Activated CD8-positive, alpha-beta memory T cell treated with anti-CD3 and anti-CD28 coated beads, Interleukin-2, amount 50 U/mL, for 4 hours (primary cell): ENCODE measurements around the gene GSTA5.
"Not testable (repeated sequence)": the region's sequence is repeated elsewhere in the genome, so short reads cannot be mapped to it uniquely, and the experiment has no call there.

Source experiments
- DNase-seq: peaks from one replicate; pipeline ENCODE4 v3.0.0-alpha.2; 2020

GSTA5 gene

GRCh38 chr6:52840763-52841585 lies at the start of gene GSTA5:
Gene GSTA5, minus strand, starts transcription at chr6:52840813.
- no peak for DNase-seq

GRCh38 chr6:52890018-52890417 lies 49.4 kb upstream of the GSTA5 start:
- no peak for DNase-seq

GRCh38 chr6:52887910-52888524 lies 47.4 kb upstream of the GSTA5 start:
- DNase-seq, result no peak

DNA sequence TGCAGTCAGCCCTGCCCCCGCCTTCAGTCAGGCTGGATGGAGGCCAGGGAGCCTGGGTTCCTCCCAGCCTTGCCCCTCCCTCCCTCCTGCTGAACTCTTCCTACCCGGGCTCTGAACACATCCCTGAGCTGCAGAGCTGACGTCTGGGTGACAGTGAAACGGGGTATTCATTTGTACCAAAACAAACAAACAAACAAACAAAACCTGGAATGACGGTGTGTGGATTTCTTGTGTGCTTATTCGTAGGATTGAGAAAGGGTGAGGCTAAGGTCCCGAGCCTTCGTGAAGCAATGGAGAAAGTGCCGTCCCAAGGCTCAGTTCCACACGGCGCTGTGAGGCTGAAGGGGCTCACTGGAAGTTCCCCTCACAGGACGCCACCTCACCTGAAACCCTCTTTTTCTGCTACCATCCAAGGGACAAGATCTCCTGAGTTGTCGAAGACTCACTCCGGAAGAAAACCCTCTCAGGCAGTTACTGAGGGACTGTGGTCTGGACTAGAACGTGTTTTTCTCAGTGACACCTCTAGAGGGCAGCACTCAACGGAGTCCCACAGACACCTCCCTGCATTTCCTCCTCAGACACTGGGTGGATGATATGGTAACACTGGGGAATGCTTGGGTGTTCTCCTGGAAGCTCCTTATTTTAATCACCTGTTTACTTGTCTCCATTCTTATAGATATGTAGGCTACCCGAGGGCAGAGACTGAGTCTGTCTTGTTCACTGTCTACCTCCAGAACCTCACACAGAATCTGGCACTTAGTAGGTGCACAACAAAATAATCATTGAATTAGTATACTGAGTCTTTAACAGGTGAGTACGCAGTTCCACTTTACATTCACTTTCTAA lies 41.6 kb upstream of the GSTA5 start:
- DNase-seq, result peak; percentile 63

GRCh38 chr6:52881662-52881995 lies 41.0 kb upstream of the GSTA5 start:
- no peak for DNase-seq

DNA sequence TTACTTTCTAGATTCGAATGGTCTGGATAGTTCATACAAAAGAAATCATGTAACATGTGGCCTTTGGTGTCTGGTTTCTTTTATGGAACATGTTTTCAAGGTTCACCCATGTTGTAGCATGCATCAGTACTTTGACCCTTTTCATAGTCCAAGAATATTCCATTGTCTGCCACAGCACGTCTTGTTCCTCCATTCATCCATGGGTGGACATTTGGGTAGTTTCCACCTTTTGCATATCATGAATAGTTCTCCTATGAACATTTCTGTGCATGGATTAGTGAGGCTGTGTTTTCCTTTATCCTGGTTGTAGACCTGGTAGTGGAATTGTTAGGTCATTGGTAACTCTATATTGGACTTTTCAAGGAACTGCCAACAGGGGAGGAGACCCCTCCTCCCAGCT lies 37.2 kb upstream of the GSTA5 start:
- no peak for DNase-seq

DNA sequence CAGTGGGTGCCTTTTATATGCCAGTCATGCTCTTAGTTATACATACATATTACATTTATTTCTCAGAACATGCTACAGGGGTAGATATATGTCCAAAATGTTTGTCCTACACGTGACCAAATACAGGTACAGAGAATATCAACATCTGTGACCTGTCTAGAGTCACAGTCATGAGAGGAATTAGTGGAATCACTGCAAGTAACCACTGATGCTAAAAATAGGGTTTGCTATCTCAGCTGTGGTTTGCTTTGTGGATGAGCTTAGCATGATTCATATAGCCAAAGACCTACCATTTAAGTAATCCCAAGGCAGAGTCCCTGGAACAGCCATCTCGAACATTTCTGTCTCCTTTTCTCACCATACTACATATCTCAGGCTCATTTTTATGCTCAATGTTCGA lies 36.6 kb upstream of the GSTA5 start:
- no peak for DNase-seq

DNA sequence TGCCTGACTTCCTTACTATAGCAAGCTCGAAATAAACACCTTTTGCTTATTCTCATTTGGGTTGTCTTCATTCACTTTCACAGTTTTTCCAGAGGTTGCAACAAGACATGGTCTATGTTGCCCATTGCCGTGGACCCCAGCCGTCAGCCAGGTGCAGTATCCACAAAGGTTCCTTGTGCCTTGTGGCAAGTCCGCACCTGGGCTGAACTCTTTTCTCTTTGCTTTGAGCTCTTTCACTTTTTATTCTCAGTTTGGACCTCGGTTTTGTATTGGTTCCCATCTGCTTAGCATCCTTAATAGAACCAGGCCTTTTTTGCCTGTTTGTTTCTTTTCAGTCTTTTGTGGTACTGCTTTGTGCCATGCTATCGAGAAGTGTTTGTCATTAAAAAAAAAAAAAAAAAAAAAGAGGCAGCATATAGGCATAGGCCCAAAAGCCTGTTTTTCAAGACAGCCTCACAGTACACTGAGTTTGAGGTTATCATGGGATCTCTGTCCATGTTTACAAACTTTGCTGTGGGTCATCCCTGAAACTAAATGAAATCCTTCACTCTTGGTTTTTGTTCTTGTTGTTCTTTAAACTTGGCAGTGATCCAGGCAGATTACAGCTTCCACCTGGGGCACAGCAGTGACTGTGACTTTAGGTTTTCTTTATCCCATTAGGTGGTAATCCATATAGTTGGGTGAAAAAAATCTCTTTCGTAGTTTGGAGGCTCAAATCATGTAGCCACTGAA lies 35.6 kb upstream of the GSTA5 start:
- no peak for DNase-seq

- no peak for DNase-seq
These were observed 31.4 kb upstream of the GSTA5 start for GRCh38 chr6:52872031-52872430.

GRCh38 chr6:52871621-52872020 lies 31.0 kb upstream of the GSTA5 start:
- DNase-seq, result no peak

GRCh38 chr6:52870335-52871091 lies 29.9 kb upstream of the GSTA5 start:
- DNase-seq, result not testable (repeated sequence)

GRCh38 chr6:52868899-52869298 lies 28.3 kb upstream of the GSTA5 start:
- DNase-seq, result not testable (repeated sequence)

GRCh38 chr6:52868240-52868639 lies 27.6 kb upstream of the GSTA5 start:
- no peak for DNase-seq

- DNase-seq, result not testable (repeated sequence)
These were observed 20.5 kb upstream of the GSTA5 start for GRCh38 chr6:52861151-52861550.

DNA sequence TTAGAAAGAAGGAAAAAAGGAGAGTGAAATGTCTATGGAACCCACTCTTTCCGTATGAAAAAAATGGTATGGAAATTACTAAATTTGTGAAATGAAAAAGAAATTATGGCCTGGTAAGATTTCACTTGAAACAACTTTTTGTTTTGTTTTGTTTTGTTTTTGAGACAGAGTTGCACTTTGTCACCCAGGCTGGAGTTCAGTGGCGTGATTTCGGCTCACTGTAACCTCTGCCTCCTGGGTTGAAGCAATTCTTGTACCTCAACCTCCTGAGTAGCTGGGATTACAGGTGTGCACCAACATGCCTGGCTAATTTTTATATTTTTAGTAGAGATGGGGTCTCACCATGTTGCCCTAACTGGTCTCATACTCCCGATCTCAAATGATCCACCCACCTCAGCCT lies 17.8 kb upstream of the GSTA5 start:
- DNase-seq, result no peak

DNA sequence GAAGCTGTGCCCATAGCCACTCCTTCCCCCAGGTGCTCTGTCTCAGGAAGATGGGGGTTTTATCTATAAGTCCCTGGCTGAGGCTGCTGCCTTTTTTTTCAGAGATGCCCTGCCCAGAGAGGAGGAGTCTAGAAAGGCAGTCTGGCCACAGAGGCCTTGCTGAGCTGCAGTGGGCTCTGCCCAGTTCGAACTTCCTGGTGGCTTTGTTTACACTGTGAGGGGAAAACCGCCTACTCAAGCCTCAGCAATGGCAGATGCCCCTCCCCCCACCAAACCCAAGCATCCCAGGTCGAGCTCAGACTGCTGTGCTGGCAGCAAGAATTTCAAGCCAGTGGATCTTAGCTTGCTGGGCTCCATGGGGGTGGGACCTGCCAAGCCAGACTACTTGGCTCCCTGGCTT lies 15.5 kb upstream of the GSTA5 start:
- not testable (repeated sequence) for DNase-seq

DNA sequence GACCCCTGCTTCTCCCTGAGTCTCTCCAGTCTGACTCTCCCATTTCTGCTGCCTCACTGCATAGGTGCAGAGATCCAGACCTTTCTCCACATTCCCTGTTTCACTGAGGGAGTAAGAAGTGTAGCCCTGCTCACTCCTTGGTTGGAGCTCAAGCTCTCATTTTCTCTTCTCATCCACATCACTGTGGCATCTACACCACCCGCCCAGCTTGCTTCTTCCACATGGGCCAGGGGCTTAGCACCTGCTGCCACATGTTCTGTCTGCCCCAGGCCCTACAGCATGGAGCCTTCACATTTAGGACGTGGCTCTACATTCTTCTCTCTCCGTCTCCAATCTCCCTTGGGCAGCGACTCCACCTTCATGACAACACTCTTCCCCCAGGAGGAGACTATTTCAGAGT lies 8.5 kb upstream of the GSTA5 start:
- DNase-seq, result no peak

DNA sequence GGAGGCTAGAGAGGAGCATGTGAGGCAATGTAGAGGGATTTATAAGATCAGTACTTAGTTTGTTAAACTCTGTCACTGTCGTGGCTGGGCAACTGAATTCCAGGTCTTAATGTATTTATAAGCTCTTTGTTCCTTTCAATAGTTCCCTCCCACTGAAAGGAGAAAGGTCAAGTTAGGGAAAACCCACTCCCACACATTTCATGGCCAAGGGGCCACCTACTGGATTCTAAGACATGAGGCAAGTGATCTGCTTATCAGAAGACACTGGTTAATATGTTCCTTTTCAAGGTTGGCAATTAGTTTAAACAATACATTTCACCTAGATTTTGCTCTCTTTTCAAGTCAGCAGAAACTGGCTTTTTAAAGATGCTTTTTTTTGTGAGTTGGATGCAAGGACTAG lies 5.4 kb upstream of the GSTA5 start:
- no peak for DNase-seq

DNA sequence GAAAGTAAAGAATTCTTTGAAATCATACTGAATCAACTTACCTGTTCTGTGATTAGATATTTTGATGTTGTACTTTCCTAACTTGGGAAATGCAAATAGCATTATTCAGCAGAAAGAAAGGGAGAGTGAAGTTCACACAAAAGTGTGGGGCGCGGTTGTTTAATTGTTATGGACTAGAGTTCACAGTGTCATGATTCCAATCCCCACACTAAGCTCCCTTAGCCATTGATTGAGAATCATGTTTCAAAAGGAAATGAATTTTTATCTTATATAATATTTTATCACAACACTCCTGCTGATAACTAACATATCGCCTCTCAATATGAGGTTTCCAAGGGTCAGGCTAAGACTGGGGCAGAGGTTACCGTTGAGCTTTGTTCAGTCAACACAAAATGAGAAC lies 3.0 kb upstream of the GSTA5 start:
- DNase-seq, result no peak

DNA sequence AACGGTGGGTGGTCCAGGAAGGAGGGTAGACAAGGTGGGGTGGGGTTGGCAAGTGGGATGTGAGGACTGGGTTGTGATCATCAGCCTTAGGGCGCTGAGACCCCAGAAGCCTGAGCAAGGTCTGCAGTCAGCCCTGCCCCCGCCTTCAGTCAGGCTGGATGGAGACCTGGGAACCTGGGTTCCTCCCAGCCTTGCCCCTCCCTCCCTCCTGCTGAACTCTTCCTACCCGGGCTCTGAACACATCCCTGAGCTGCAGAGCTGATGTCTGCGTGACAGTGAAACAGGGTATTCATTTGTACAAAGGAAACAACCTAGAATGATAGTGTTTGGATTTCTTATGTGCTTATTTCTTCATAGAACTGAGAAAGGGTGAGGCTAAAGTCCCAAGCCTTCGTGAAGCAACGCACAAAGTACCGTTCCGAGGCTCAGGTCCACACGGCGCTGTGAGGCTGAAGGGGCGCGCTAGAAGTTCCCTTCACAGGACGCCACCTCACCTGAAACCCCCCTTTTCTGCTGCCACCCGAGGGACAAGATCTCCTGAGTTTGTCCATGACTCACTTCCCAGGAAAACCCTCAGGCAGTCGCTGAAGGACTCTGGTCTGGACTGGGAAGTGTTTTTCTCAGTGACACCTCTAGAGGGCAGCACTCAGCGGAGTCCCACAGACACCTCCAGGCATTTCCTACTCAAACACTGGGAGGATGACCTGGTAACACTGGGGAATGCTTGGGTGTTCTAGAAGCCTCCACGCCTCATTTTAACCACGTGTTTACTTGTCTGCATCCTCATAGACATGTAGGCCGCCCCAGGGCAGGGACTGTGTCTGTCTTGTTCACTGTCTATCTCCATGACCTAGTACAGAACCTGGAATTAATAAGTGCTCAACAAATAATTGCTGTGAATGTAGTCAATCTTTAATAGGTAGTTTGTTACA lies 1.2 kb downstream of the GSTA5 start:
- peak; percentile 44 for DNase-seq

DNA sequence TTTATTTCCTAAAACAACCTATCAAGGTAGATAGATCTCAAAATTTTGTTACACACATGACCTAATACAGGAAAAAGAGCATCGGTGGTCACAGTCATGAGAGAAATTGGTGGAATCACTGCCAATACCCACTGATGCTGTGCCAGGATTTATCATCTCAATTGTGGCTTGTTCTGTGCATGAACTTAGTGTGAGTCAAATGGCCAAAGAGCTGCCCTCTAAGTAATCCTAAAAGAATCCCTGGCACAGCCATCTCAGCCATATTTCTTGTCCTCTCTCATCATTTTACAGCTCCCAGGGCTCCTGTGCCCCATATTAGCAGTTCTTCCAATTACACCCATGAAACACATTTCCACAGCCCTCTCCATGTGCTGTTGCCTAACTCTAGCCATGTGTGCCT lies 6.1 kb downstream of the GSTA5 start:
- DNase-seq, result no peak
